GM12875 (cell line): Measurements from ENCODE around the gene PSMA5.

ENCODE experiments used
- H3K4me3 ChIP-seq: one replicate; pipeline ENCODE4 v1.5.1; 2011; ENCODE audit warnings: low read depth, low read length, control low read depth
- TF ChIP-seq, protein P1 (sequence below): IDR thresholded peaks from 2 replicates; pipeline ENCODE4 v1.5.1; 2011; ENCODE audit warnings: low read depth, mild to moderate bottlenecking, control low read depth, inconsistent platforms, low read length, moderate library complexity, borderline replicate concordance; ENCODE audit not compliant: insufficient read depth

Gene PSMA5

DNA sequence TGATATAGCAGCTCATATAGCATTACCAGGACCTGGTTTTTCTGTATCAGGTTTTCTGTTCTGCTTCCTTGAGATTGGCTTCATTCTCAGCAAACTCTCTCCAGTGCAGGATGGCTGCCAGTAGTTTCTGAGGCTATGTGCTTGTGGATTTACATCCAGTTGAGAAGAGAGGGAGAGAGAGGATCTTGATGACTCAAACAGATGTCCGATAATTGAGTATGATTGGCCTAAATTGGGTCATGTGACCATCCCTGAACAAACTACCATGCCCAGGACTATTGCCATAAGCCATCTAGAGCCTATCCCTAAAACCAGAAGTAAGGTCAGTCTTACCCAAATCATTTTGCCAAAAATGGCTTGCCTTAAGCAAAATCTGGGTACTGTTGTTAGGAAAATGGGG, 18.1 kb upstream of the PSMA5 start:
- TF ChIP-seq, protein P1, sequence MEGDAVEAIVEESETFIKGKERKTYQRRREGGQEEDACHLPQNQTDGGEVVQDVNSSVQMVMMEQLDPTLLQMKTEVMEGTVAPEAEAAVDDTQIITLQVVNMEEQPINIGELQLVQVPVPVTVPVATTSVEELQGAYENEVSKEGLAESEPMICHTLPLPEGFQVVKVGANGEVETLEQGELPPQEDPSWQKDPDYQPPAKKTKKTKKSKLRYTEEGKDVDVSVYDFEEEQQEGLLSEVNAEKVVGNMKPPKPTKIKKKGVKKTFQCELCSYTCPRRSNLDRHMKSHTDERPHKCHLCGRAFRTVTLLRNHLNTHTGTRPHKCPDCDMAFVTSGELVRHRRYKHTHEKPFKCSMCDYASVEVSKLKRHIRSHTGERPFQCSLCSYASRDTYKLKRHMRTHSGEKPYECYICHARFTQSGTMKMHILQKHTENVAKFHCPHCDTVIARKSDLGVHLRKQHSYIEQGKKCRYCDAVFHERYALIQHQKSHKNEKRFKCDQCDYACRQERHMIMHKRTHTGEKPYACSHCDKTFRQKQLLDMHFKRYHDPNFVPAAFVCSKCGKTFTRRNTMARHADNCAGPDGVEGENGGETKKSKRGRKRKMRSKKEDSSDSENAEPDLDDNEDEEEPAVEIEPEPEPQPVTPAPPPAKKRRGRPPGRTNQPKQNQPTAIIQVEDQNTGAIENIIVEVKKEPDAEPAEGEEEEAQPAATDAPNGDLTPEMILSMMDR = no peak

DNA sequence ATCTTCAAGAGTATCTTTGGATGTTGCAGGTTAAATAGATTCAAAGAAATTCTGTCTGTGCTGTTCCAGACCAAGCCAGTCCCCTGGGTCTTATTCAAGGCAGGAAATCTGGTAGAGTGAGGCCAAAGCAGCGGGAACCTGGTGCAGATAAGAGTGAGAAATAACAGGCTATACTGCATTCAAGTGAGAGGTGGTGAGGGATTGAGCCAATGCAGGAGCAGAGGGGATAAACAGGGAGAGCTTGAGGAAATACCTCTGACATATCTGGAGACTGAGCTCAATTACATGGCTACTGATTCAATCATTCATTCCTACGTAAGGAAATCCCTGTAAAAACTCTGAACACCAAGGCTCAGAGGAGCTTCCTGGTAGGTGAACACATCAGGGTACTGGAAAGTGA, 17.2 kb upstream of the PSMA5 start:
- TF ChIP-seq, protein P1 = no peak

More for the DNA sequence above, 18.1 kb upstream of the PSMA5 start:
- no peak overlapping the region for H3K4me3 ChIP-seq

DNA sequence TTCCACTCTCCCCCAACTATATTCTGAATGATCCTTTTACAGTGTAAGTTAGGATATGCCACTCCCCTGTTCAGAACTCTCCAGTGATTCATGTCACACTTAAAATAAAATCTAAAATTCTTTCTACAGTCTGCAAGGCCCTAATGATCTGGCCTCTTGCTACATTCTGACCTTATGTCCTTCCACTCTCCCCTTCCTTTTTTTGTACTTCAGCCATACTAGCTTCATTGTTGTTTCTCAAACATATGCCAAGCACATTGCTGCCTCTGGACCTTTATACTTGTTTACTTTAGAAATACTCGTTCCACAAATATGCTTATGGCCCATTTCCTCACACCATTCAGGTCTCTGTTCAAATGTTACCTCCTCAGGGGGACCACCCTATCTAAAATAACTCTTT, 14.8 kb upstream of the PSMA5 start:
- TF ChIP-seq, protein P1 = no peak
- H3K4me3 ChIP-seq = no peak overlapping the region

More for the DNA sequence above, 17.2 kb upstream of the PSMA5 start:
- no peak overlapping the region for H3K4me3 ChIP-seq

DNA sequence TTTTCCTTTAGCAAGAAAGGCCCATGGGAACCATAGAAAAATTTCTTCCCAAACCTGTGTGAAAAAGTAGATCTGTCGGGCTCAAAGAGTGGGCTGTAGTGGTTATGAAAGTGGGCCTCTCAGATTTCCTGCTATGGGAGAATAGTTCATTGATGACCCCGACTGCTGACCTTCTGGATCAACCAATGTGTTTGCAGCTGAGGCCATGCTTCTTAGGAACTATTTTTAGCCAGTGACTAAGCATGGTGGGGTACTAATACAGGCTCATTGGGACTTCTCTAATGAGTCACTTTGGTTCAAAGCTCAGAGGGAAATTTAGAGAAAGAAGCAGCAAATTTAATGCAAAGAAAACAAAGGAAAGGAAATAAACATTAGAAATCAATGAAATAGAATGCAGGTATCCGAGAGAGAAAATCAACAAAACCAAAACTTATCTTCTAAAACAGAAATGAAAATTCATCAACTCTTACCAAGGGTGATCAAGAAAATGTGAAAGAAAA, 12.6 kb upstream of the PSMA5 start:
- no peak overlapping the region for H3K4me3 ChIP-seq
- TF ChIP-seq, protein P1 = no peak

DNA sequence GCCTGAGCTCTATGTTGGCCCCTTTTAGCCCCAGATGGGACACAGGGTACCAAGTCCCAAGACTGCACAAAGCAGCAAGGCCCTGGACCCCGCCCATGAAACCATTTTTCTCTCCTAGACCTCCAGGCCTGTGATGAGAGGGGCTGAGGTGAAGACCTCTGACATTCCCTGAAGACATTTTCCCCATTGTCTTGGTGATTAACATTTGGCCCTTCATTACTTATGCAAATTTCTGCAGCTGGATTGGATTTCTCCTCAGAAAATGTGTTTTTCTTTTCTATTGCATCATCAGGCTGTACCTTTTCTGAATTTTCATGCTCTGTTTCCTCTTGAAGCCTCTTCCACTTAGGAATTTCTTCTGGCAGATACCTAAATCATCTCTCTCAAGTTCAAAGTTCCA, 8.2 kb upstream of the PSMA5 start:
- no peak overlapping the region for H3K4me3 ChIP-seq
- TF ChIP-seq, protein P1 = no peak

DNA sequence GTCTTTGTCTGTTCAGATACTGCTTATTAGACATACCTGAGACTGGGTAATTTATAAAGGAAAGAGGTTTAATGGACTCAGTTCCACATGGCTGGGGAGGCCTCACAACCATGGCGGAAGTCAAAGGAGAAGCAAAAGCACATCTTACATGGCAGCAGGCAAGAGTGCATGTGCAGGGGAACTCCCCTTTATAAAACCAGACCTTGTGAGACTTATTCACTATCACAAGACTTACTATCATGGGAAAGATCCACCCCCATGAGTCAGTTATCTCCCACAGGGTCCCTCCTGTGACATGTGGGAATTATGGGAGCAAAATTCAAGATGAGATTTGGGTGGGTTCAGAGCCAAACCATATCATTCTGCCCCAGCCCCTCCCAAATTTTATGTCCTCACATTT, 7.1 kb upstream of the PSMA5 start:
- H3K4me3 ChIP-seq = no peak overlapping the region
- TF ChIP-seq, protein P1 = no peak

DNA sequence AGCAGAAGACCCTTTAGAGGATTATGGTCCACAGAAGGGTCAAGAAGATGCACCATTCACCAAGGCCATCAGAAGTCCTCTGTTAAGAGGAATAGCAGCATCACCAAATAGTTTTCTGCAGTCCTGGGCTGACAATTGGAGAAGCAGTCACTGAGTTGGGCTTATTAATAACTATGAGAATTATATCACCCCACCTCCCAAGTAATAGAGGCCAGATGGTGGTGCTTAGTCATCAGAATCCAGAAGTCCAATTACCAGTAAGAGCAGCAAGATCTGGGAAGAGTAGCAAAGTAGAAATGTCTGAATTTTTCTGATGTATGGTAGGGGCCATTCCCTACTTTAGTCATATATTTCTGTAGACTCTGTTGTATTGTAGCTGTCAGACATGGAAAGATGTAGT, 6.1 kb upstream of the PSMA5 start:
- TF ChIP-seq, protein P1 = no peak
- H3K4me3 ChIP-seq = no peak overlapping the region
